Left renal pelvis (tissue), 4 donors: ENCODE measurements around the gene ANO4. TPM values are rescaled to one million over a fixed set of nuclear protein-coding genes. Genes with fewer than 3 reads are reported as not detected.
"Not testable (repeated sequence)": the region's sequence is repeated elsewhere in the genome, so short reads cannot be mapped to it uniquely, and the experiment has no call there.

Experiments
- DNase-seq, 4 donors: peaks; one replicate each; pipeline ENCODE4 v3.0.0-alpha.2; 2013; ENCODE audit warnings: low read depth in 4 of 4, low spot score in 3 of 4
- polyA plus RNA-seq, 4 donors: library from polyadenylated mRNA; unstranded; fragments of 120-200 nt; gene quantifications; one replicate each; pipeline ENCODE4 v1.2.1, GENCODE V29; 2013; ENCODE audit not compliant: insufficient read length in 4 of 4

Gene ANO4
- polyA plus RNA-seq, 4 donors = 1.3 to 7.0 (median 1.4) TPM

DNA sequence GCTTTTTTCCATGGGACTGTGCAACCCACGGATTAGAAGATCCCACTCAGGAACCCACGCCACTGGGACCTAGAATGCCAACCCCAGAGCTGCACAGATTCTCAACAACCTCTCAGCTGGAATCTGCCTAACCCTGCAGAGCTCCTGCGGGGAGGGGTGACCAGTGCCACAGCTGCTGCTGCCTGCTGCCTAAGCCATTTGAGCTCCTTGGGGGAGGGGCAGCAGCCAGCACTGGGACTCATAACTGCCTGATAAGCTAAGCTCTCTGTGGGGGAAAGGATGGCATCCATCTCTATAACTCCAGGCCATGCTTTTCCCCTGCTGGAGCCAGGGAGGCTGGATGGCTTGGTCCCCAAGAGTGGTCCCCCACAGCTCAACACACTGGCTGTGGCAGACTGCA lies 232.6 kb downstream of the ANO4 start:
- DNase-seq = no peak

DNA sequence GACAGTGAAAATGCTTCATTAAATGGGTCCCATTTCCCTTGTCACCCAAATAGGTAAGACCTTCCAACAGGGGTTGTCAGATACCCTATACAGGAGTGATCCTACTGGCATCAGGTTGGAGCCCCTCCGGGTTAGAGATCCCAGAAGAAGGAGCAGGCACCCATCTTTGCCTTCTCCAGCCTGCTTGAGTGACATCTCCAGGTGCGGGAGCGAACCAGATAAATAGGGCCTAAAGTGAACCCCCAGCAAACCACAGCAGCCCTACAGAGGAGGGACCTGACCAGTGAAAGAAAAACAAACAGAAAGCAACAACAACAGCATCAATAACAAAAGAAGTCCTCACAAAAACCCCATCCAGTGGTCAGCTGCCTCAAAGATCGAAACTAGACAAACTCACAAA lies 233.2 kb downstream of the ANO4 start:
- DNase-seq = no peak

DNA sequence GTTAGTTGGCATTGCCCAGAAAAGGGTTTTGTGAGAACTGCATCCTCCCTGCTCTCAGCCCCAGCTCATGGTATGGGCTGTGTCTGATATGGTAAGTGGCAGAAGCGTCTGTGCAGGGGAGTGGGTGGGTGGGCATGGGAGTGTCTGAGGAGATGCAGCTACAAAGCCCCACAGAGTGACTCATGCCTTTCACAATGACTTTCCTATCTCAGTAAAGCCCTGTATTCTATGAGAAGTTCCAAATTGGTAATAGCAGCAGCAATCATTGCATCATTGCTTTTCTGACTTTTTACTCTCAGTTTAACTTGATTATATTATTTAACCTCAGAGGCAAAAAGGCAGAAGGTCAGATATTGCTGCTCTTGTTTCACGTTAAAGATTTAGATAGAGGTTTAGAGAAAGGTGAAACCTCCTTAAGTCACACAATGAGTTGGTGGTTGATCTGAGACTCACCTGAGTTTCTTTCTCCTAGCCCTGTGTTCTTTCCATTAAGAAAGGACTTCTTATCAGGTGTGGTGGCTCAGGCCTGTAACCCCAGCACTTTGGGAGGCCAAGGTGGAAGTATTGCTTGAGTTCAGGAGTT lies 243.8 kb downstream of the ANO4 start:
- no peak for DNase-seq

DNA sequence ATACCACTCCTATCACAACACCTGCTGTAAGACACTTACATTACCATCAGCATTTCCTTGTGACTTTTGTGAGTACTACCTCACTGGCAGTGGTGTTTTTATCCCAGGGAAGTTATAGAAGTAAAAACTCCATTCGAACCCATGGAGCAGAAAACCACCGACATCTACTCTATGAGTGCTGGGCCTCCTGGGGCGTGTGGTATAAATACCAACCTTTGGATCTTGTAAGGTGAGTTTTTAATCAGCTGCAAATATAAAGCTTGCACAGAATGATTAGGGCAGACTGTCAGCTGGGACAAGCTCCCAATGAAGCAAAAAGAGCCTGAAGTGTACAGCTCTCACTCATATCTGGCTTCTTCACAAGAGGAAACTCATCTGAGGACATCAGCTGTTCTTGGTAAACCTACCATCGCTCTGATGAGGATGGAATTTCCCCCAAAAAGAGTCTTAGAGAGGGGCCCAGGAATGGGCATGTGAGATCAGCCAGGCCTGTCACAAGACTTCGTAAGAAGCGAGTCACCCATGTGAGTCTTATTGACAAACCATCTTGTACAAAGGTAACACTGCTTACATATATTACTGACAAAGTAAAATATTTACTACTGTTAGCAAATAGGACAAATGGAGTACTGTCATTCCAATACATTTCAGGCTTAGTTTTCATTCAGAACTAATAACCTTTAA lies 245.4 kb downstream of the ANO4 start:
- no peak for DNase-seq

DNA sequence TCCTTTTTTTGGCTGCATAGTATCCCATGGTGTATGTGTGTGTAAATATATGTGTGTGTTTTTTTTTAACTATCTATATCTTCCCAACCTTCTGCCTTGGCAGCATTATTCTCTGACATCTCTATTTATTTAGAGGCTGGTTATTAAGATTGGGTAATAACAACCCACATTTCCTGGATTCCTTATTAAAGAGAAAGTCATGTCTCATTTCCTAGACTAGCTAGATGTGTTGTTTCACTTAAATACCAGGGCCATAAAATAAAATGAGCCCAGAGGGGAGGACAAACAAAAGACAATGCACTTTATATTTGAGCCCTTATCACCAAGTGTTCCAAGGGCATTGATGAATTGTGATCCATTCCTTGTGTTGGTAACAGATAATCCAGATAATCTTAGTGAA lies 246.4 kb downstream of the ANO4 start:
- DNase-seq = no peak

DNA sequence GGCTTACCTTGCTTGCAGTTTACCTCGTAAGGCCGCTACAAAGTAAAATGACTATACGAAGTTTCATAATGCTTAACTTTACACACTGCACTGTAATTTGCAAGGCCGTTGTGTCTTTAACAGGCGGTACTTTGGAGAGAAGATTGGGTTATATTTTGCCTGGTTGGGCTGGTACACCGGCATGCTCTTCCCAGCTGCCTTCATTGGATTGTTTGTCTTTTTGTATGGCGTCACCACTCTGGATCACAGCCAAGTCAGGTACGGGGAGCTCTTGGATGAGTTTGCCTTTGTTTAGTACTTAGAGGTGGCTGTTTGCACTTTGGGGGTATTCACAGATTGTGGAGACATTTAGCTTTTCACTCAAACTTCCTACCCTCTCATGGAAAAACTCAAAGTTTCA lies 247.6 kb downstream of the ANO4 start:
- DNase-seq = no peak

DNA sequence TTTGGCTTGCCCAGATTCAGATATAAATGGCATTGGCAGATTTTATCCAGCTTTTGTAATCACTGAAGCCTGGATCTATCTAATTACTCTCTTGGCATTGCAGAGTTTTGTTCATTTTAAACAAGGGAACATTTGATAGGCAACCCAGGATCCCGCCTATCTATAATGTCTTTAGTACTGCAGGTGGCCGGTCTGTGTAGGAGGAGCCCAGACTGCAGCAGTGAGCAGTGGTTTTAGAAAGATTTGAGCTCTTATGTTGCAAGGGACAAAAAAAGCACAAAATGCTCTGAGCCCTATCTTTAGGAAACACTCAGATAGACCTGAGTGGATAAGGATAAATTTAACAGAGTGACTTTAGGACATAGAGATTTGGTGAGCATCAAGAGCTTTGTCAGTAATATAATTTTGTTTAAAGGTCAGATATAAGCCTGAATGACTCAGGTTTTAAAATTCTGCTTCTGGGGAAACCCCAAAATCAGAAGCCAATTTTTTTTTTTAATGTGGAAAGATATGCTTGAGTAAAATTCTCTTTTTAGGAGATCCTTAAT lies 250.0 kb downstream of the ANO4 start:
- DNase-seq = no peak

DNA sequence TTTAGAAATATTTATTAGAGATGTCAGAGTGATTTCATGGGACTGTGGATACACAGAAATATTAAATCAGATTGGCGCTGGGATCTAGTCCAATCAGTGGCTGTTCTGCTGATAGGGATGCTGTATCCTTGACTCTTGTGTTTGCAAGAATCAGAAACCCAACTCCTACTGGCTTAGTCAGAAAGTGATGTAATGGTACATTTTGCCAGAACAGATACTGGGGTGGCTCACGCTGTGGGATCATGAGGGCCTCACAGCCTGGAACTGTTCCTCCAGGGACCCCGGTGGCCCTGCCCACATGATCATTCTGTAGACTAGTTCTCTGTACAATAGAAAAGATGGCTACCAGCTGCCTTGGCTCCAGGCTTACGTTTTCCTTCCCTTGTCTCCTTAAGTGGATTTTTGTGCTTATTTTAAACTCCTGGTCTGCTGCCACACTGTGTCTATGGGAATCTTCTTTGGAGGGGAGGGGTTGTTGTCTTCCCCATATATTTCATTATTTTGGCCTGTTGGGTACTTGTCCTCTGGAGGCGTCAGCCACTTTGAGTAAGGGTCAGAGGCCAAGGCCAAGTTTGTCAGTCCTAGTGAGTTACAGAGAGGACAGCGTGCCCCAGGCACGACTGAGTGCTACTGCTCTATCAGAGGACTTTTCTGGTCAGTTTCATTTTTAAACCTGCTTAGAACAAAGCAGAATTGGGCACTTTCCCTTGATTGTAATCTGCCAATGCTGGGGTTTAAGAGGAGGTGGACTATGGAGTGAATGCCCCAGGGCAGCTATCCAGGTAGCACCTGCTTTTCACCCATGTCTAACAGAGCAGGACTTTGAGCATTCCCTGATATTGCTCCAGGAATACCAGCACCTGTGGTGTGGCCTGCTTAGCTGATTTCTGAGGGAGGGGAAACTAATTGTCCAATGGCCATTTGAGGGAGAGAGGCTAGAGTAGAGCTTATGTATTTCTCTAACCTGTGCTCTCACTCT lies 251.2 kb downstream of the ANO4 start:
- DNase-seq = no peak

DNA sequence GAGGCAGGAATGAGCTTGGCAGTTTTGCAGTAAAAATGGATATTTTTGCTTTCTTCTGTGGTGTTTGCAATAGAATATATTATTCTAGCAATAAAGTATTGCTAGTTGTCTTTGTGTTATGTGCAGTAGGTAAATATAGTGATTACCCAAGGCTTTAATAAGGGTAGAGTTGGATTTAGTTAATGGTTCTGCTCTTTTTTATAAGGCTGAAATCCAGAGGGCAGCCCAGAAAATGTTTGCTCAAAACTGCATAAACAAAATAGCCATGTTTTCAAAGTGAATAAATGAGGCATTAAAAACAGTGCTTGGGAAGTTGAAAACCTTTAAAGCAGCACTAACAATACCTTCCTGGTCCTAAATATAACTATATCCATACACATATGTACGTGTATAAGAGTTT lies 253.1 kb downstream of the ANO4 start:
- no peak for DNase-seq

DNA sequence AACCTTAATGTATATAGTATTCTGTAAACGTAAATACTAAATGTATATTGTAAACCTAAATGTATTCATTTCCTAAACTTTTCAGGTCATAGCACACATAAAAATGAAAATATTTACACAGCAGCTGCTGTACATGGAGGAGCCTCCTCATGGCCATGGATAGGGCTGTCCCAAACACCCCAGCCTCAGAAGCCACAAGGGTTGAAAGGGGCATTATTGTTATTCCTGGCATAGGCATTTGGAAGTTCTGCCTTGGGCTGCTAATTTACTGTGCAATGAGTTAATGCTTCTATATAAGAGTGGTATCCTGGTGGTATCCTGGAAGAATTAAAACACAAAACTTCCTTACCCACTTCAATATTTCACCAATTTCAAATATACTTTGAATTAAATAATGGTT lies 256.1 kb downstream of the ANO4 start:
- DNase-seq = no peak

DNA sequence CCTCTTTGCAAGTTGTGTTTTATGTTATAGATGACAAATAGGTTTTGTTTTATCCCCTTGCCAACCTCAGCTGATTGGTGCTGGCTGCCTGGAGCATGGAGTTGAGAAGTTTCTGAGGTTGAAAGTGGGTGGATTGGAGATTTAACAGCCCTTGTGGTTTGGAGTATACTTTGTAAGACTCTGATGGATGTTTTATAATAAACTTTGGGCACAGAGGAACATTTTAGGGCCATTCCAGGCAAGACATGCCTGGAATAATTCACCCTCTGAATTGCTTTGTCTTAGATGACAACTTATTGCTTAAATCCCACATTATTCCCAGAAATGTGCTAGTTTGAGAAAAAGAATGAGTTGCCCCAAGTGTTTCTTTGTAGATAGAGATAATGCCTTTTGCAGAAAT lies 256.6 kb downstream of the ANO4 start:
- DNase-seq = no peak

DNA sequence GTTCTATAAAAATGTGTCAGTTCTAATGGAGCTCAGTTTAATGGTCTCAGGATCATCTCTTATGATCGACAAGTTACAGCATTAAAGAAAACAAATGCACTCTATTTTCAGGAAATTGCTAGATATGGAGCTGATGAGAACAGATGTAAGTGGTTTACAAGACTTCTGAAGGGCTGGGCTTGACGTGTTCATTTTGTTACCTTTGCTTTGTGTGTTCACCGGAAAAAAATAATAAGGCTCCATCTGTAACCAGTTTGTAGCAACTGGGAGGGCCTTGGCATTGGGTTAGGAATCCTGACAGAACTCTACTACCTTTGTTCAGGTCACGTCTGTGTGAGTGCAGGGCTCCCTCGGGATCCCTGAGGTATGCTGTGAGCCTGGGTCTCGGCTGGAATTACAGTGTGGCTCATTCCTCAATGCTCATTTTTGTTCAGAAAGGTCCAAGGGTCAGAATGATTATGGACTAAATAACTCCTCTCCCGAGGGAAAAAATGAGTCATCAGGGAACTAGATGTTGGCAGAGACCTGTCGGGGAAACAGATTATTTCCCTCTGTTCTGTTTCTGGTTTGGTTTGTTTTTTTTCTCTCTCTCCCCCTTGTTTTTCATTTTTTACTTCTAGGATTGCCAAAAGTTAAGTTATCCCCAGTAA lies 257.4 kb downstream of the ANO4 start:
- DNase-seq = no peak

DNA sequence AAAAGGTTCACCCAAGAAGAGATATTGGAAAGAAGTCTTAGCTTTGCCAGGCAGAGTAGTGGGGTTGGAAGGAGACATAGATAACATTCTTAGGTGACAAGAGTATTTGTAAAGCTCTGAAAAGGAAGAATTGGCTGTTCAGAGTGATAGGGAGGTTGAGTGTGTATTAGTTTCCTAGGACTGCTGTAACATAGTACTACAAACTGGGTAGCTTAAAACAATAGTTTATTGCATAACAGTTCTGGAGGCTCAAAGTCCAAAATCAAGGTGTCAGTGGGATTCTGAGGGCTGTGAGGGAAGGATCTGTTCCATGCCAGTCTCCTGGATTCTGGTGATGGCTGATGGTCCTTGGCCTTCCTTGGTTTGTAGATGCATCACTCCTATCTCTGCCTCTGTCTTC lies 258.6 kb downstream of the ANO4 start:
- no peak for DNase-seq

DNA sequence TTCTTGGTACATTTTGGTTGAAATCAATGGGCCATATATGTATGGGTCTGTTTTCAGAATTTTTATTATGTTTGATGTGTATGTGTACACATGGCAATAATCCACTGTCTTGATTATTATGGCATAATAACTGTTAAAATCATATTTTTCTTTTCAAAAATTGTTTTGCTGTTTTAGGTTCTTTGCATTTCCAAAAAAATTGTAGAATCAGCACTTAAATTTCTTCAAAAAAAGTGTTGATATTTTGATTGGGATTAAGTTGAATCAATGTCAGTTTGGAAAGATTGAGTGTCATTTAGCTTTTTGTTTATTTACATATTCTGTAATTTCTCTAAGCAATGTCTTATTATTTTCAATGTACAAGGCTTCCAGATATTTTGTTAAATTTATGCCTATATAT lies 261.4 kb downstream of the ANO4 start:
- DNase-seq = no peak

DNA sequence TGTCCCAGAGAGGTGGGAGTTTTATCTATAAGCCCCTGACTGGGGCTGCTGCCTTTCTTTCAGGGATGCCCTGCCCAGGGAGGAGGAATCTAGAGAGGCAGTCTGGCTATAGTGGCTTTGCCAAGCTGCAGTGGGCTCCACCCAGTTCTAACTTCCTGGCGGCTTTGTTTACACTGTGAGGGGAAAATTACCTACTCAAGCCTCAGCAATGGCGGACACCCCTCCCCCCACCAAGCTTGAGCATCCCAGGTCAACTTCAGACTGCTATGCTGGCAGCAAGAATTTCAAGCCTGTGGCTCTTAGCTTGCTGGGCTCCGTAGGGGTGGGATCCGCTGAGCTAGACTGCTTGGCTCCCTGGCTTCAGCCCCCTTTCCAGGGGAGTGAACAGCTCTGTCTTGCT lies 267.9 kb downstream of the ANO4 start:
- DNase-seq = not testable (repeated sequence)

DNA sequence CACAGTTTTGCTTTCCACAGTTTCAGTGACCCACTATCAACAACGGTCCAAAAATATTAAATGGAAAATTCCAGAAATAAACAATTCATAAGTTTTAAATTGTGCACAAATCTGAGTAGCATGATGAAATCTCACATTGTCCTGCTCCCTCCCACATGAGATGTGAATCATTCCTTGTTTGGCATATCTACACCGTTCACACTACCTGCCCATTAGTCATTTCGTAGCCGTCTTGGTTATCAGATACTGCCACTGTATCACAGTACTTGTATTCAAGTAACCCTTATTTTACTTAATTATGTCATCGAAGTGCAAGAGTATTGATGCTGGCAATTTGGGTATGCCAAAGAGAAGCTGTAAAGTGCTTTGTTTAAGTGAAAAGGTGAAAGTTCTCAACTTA lies 270.1 kb downstream of the ANO4 start:
- DNase-seq = no peak

DNA sequence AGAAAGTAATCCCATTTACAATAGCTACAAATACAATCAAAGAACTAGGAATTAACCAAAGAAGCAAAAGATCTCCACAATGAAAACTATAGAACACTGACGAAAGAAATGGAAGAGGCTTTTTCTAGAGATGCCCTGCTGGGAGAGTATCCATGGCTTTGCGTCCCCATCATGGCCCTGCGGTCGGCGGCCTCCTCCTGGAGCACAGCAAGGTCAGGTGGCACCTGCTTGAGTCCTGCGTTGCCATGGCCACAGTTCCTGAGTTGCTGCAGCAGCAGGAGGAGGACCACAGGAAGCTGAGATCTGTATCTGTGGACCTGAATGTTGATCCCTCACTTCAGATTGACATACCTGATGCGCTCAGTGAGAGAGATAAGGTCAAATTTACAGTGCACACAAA lies 271.9 kb downstream of the ANO4 start:
- no peak for DNase-seq

DNA sequence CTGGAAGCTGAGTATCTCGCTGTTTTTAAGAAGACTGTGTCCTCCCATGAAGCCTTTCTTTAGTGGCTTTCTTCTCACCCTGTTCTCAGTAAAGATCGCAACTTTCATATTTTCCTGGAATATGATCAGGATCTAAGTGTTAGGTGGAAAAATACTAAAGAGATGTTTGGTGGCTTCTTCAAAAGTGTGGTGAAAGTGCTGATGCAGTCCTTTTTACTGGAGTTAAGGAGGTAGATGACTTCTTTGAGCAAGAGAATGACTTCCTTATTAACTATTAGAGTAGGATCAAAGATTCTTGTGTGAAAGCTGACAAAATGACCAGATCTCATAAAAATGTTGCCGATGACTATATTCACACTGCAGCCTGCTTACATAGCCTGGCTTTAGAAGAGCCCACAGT lies 273.8 kb downstream of the ANO4 start:
- DNase-seq = no peak

DNA sequence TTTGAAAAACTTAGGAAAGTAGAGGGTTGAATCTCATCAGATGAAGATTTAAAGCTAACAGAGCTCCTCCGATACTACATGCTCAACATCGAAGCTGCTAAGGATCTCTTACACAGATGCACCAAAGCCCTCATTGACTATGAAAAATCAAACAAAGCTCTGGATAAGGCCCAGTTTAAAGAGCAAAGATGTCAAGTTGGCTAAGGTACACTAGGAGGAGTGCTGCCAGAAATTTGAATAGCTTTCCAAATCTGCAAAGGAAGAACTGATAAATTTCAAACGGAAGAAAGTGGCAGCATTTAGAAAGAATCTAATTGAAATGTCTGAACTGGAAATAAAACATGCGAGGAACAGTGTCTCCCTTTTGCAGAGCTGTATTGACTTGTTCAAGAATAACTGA lies 274.3 kb downstream of the ANO4 start:
- no peak for DNase-seq

DNA sequence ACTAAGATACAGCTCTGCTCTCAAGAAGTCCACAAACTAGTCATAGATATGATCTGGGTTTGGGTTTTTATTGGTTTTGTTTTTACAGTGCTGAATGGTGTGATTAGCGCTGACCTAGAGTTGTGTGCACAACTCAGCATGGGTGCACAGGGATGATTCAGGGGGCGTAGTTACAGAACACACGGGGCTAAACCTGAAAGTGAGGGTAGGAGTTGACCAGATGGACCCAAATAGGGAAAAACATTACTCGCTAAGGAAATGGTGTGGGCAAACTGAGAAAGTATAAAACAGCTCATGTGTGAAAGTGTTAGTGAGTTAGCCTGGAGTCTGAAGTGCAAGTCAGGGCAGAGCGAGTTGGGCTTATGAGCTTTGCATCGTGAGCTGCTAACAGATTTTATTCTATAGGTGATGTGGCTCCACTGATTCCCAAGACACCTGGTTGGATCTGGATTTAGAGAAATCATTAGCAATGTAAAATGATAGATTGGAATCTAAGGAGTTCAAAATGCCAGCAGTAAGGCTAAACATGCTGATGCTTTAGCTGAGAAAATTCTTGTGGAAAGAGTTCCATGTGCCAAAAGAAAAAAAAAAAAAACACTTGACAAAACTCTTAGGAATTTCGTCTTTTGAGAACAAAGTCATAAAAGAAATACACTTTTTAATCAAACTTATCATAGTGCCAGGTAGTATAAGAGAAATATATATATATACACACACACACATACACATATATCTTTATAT lies 280.5 kb downstream of the ANO4 start:
- no peak for DNase-seq
